Measurements from ENCODE around the gene FHL2.

FHL2 gene

GRCh38 chr2:105395691-105396090 is 3.2 kb downstream of the FHL2 start:
- Mint-ChIP-seq H3K9me3 (no peaks in the 10 kb centered on the region), H3K4me3 (no peak overlapping the region), H3K36me3 (no peaks in the 10 kb centered on the region), H3K27ac (no peak overlapping the region), H3K4me1 (peaks cover 6% of the 10 kb centered on the region)
- ATAC-seq (no peak), DNase-seq (ENCODE audit: low spot score in 2 of 2) (no peak)

GRCh38 chr2:105394951-105395611 is 3.8 kb downstream of the FHL2 start:
- peaks cover 6% of the 10 kb centered on the region for H3K4me1 Mint-ChIP-seq
- no peaks in the 10 kb centered on the region for H3K9me3 Mint-ChIP-seq
- no peak overlapping the region for H3K27ac Mint-ChIP-seq
- H3K4me3 Mint-ChIP-seq = no peak overlapping the region
- ATAC-seq = no peak
- no peak for DNase-seq (ENCODE audit: low spot score in 2 of 2)
- no peaks in the 10 kb centered on the region for H3K36me3 Mint-ChIP-seq

DNA sequence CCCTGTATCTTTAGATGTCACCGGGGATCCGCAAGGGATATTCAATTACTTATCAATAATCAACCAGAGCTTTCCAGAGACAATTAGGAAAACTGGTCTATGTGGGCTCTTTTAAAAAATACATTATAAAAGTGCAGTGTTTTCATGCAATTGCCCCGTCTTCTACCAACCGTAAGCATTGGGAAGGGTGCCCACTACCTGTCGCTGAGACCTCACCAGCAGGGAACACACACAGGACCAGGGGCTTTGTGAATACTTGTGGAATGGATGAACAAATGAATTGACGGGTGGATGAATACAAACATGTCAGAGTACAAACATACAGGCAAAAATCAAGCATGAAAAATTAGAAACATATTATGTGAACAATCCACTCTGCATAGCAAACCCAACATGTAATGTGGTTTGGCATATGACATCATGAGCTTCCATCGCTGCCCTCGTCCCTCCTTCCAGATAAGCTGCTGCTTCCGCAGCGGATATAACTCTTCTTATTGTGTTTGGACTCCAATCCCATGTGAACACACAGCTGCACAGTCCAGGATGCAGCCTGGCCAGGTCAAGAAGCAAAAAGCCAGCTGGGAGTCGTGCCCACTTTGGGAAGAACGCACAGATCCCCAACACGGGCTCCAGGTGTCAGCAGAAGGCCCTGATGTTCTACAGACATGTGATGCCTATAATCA is 5.3 kb downstream of the FHL2 start:
- H3K27ac Mint-ChIP-seq = no peak overlapping the region
- DNase-seq (ENCODE audit: low spot score in 2 of 2) (no peak), ATAC-seq (no peak)
- no peak overlapping the region for H3K4me3 Mint-ChIP-seq
- H3K36me3 Mint-ChIP-seq = no peaks in the 10 kb centered on the region
- peaks cover 2% of the 10 kb centered on the region for H3K4me1 Mint-ChIP-seq
- H3K9me3 Mint-ChIP-seq = no peaks in the 10 kb centered on the region

DNA sequence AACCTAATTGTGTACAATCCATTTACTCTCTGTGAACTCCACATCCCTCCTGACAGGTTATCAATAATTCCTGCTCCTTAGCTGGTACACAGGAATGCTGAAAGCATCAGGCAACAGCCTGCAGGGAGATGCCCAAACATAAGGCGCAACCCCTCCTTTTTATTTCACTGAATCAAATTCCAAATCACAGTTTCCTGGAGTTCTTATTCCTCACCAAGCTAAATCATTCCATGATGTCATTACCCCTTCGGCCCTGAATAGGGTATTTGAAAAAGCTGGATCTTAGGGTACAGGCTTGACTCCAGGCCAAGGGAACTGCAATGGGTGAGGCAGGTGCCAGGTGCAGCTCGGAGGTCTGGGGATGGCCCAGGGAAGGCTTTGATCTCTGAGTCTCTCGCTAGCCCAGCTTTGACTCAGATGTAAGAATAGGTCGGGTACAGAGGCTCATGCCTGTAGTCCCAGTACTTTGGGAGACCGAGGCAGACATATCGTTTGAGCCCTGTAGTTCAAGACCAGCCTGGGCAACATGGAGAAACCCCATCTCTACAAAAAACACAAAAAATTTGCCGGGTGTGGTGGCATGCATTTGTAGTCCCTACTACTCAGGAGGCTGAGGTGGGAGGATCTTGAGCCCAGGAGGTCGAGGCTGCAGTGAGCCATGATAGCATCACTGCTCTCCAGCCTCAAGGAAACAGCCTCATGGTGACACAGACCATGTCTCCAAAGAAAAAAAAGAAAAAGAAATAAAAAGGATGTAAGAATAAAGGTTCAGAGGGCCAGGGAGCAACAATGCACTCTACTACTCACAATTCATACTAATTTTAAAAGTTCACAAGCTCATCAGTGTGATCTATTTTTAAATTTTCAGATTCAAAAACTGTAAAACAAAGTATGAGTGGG is 6.8 kb downstream of the FHL2 start:
- DNase-seq (ENCODE audit: low spot score in 2 of 2) (no peak), ATAC-seq (no peak)
- no peaks in the 10 kb centered on the region for H3K36me3 Mint-ChIP-seq
- no peak overlapping the region for H3K27ac Mint-ChIP-seq
- no peaks in the 10 kb centered on the region for H3K9me3 Mint-ChIP-seq
- H3K4me1 Mint-ChIP-seq = no peaks in the 10 kb centered on the region
- H3K4me3 Mint-ChIP-seq = no peak overlapping the region

DNA sequence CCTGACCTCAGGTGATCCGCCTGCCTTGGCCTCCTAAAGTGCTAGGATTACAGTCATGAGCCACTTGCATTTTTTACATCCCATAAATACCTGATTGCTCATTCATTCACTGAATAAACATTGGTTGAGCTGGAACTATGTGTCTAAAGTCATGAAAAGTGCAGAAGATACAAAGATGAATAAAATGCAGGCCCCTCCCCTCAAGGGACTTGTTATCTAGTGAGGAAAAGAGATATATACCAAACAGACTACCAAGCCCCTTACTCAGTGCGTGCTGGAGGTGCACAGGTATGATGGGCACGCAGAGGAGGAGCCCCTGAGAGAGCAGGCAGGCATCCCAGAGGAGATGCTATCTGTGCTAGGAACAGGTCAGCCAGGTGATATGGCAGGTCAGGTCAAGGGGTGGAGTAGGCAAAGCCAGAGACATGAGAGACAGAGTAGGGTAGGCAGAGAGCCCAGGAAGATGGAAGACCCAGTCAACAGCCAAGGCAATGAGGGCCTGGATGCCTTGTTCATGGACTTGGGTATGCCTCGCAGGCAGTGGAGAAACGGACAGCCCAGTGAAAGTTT is 7.7 kb downstream of the FHL2 start:
- H3K4me1 Mint-ChIP-seq = no peaks in the 10 kb centered on the region
- H3K4me3 Mint-ChIP-seq = no peak overlapping the region
- H3K27ac Mint-ChIP-seq = no peak overlapping the region
- DNase-seq (ENCODE audit: low spot score in 2 of 2) (no peak), ATAC-seq (no peak)
- H3K9me3 Mint-ChIP-seq = no peaks in the 10 kb centered on the region
- no peaks in the 10 kb centered on the region for H3K36me3 Mint-ChIP-seq

GRCh38 chr2:105390454-105390853 is 8.4 kb downstream of the FHL2 start:
- H3K4me3 Mint-ChIP-seq = no peak overlapping the region
- no peaks in the 10 kb centered on the region for H3K36me3 Mint-ChIP-seq
- H3K9me3 Mint-ChIP-seq = no peaks in the 10 kb centered on the region
- no peak for ATAC-seq
- H3K27ac Mint-ChIP-seq = no peak overlapping the region
- no peaks in the 10 kb centered on the region for H3K4me1 Mint-ChIP-seq
- no peak for DNase-seq (ENCODE audit: low spot score in 2 of 2)

DNA sequence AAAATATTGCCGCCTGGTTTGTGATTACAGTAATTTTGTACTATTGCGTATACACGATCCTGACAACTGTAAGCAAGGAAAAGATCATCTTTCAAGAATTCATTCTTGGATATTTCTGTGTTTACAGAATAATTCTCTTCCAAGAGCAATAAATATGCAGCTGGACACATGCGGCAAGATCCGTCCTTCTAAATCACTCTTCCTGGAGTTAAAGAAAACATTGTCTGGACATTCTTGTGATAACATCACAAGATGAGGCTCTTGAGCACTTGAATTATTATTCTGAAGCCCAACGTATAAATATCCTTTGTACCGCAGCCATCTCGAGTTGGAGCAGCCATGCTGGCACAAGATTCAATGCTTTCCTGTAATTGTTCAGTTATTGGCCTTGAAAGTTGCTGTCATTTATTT is 9.9 kb downstream of the FHL2 start:
- H3K36me3 Mint-ChIP-seq = no peaks in the 10 kb centered on the region
- H3K27ac Mint-ChIP-seq = no peak overlapping the region
- H3K9me3 Mint-ChIP-seq = no peaks in the 10 kb centered on the region
- no peaks in the 10 kb centered on the region for H3K4me1 Mint-ChIP-seq
- ATAC-seq (no peak), DNase-seq (ENCODE audit: low spot score in 2 of 2) (no peak)
- no peak overlapping the region for H3K4me3 Mint-ChIP-seq

DNA sequence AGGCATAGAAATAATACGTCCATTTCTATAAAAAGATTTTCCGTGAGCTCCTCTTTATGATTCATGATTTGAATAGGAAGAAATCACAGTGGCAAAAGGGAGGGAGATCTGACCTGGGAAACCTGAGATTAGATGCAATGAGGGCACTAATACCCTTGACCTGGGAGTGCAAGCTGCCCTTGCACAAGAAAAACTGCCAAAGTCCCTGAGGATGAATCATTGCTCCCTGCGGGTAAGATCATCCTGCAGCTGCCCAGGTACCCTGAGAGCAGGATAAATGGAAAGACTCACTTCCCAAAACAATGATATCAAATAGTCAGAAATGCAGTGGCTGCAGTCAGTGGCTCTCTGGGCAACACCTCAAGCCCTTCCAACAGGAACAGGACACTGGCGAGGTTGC is 11.6 kb downstream of the FHL2 start:
- Mint-ChIP-seq H3K36me3 (no peaks in the 10 kb centered on the region), H3K4me1 (no peaks in the 10 kb centered on the region), H3K9me3 (no peaks in the 10 kb centered on the region), H3K4me3 (no peak overlapping the region), H3K27ac (no peak overlapping the region)
- no peak for DNase-seq (ENCODE audit: low spot score in 2 of 2)
- ATAC-seq = no peak

DNA sequence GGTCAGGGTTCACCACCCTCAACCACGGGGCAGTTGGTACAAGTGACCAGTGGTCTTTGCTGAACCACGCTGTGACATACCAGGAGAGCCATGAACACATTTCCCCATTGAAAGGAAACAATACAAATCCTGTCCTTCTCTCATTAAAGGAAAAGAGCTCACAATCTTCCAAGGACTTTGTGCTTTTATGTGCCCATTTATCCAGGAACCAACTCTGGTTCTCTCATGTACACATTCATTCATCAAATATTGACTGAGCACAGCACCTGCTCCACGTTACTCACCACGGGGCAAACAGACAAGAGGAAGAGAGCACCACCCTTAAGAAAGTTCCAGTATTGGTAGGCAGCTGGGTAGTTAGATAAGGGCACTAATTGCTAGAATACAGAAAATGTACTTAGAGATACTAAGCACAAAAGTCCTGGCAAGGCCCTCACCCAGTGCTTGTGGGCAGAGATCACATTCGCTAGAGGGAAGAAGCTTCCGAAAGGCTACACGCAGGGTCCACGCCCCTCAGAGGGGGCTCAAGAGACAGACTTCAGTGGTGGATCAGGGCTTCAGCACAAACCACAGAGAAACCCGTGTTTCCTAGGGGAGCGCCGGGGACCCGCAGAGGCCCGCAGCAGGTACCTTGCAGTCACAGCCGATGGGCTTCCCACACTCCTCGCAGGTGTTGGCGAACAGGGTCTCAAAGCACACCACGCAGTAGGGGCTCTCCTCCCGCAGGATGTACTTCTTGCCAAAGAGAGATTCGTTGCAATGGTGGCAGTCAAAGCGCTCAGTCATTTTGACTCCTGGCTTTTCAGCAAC is 12.9 kb downstream of the FHL2 start:
- no peak overlapping the region for H3K27ac Mint-ChIP-seq
- H3K36me3 Mint-ChIP-seq = no peaks in the 10 kb centered on the region
- no peaks in the 10 kb centered on the region for H3K9me3 Mint-ChIP-seq
- no peak for DNase-seq (ENCODE audit: low spot score in 2 of 2)
- H3K4me3 Mint-ChIP-seq = no peak overlapping the region
- H3K4me1 Mint-ChIP-seq = no peaks in the 10 kb centered on the region
- ATAC-seq = no peak

- no peak for DNase-seq (ENCODE audit: low spot score in 2 of 2)
- Mint-ChIP-seq H3K4me3 (no peak overlapping the region), H3K9me3 (no peaks in the 10 kb centered on the region), H3K4me1 (no peaks in the 10 kb centered on the region), H3K36me3 (no peaks in the 10 kb centered on the region), H3K27ac (no peak overlapping the region)
- no peak for ATAC-seq
Measured at GRCh38 chr2:105384861-105385260, 14.0 kb downstream of the FHL2 start.

GRCh38 chr2:105384216-105384615 is 14.6 kb downstream of the FHL2 start:
- H3K27ac Mint-ChIP-seq = no peak overlapping the region
- DNase-seq (ENCODE audit: low spot score in 2 of 2) (no peak), ATAC-seq (no peak)
- H3K4me1 Mint-ChIP-seq = no peaks in the 10 kb centered on the region
- H3K36me3 Mint-ChIP-seq = no peaks in the 10 kb centered on the region
- H3K9me3 Mint-ChIP-seq = no peaks in the 10 kb centered on the region
- no peak overlapping the region for H3K4me3 Mint-ChIP-seq

DNA sequence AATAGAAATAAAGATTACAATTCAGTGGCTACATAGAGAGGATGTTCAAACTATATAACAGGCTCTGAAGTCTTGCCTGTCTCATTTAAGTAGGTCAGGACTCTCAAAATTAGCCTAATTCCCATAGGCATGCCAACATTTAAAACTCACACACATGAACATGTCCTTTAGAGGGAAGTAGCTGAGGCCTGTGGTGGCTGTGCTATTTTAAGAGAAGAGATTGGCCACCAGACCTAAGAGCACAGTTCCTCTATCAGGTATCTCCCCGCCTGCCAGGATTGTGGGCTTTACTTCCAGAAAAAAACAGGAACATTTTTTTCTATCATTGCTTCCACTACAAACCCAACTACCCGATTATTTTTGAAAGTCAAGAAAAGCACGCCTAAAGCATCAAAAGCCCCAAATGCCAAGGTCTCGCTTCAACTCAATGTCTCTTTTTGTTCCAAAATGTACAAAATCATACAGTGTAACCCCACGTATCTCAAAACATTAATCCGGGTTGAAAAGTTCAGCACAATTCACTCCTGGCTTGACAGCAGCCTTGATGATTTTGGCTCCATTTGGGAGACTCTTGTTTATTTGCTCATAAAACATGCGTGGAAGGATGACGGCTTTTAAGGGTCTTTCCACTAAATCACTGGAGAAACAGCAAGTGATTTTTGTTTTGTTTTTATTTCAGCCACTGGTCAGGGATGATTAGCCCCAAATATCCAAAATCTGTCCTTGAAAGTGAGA is 15.3 kb downstream of the FHL2 start:
- Mint-ChIP-seq H3K4me1 (no peaks in the 10 kb centered on the region), H3K27ac (no peak overlapping the region), H3K9me3 (no peaks in the 10 kb centered on the region), H3K4me3 (no peak overlapping the region), H3K36me3 (no peaks in the 10 kb centered on the region)
- no peak for DNase-seq (ENCODE audit: low spot score in 2 of 2)
- no peak for ATAC-seq

DNA sequence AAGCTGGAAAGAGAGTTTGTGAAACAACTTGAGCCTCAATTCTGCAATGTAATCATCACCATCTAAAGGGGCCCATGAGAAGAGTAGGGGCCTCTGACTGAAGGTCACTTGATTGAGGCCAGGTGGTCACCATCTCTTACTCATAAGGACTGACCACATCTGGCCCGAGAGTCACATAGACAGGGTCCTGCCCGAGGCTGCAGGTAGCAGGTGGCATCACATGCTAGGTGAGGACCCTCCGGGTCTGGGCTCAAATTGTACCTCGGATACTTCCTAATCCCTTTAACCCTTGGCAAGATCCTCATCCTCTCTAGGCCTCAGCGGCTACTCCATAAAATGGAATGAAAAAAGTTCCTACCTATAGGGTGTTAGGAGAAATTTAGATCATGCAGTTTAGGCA is 16.7 kb downstream of the FHL2 start:
- H3K4me1 Mint-ChIP-seq = no peaks in the 10 kb centered on the region

GRCh38 chr2:105381101-105381668 is 17.7 kb downstream of the FHL2 start:
- Mint-ChIP-seq H3K4me3 (no peak overlapping the region), H3K9me3 (no peaks in the 10 kb centered on the region), H3K27ac (no peak overlapping the region), H3K4me1 (no peaks in the 10 kb centered on the region), H3K36me3 (no peaks in the 10 kb centered on the region)
- ATAC-seq (no peak), DNase-seq (ENCODE audit: low spot score in 2 of 2) (no peak)

More for the DNA sequence above, 16.7 kb downstream of the FHL2 start:
- no peak for DNase-seq (ENCODE audit: low spot score in 2 of 2)
- Mint-ChIP-seq H3K4me3 (no peak overlapping the region), H3K9me3 (no peaks in the 10 kb centered on the region), H3K36me3 (no peaks in the 10 kb centered on the region), H3K27ac (no peak overlapping the region)
- ATAC-seq = no peak

All from stimulated activated effector memory CD8-positive, alpha-beta T cell treated with anti-CD3 and anti-CD28 coated beads, Interleukin-12 subunit alpha, Interleukin-12 subunit beta, amount 100 ng/mL, for 72 hours (primary cell).